Right lobe of liver (tissue), 4 donors: ENCODE results near the gene B3GNT4.

Source experiments
- CTCF ChIP-seq, 4 donors: fragments of 200-600 bp in 3 of 4; fragments of 450-650 bp in 1 of 4; IDR thresholded peaks; one replicate each; pipeline versions ENCODE4 v1.5.1 to v1.8.0; 2016 to 2022; ENCODE audit warnings: antibody characterized with exemption in 4 of 4, mild to moderate bottlenecking in 2 of 4
- POLR2A ChIP-seq: fragments of 450-650 bp; IDR thresholded peaks from one replicate; pipeline ENCODE4 v1.6.1; 2017; ENCODE audit warnings: antibody characterized with exemption, mild to moderate bottlenecking
- donor health status: DM: no; HTN: no; CAD: no.
- donor health status: DM: no; HTN: no; CAD: no.
- donor health status: DM: no; HTN: yes; CAD: no.

- TF ChIP-seq CTCF (IDR thresholded peaks at IDR 0.05) (no peak), POLR2A (no peak)
Observed at GRCh38 chr12:122184517-122184916, 19.0 kb upstream of the B3GNT4 start.
